ENCODE measurements around the gene ADGRG6.

DNA sequence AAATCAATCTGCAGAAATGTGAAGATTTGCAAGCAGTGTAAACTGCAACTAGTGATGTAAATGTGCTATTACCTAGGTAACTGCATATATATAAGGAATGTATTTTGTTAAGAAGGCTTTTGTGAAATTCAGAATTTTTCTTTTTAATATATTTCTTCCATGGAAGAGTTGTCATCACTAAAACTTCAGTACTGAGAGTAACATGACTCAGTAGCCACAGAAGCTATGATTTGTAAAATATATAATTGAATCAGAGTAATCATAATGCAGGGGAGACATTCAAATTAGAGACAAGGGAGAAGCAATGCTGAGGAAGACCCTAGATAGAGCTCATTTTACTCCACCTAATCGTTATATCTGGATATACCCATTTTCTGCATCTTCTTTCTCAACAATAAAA, 141.7 kb downstream of the ADGRG6 start:
- TF ChIP-seq, protein P1, sequence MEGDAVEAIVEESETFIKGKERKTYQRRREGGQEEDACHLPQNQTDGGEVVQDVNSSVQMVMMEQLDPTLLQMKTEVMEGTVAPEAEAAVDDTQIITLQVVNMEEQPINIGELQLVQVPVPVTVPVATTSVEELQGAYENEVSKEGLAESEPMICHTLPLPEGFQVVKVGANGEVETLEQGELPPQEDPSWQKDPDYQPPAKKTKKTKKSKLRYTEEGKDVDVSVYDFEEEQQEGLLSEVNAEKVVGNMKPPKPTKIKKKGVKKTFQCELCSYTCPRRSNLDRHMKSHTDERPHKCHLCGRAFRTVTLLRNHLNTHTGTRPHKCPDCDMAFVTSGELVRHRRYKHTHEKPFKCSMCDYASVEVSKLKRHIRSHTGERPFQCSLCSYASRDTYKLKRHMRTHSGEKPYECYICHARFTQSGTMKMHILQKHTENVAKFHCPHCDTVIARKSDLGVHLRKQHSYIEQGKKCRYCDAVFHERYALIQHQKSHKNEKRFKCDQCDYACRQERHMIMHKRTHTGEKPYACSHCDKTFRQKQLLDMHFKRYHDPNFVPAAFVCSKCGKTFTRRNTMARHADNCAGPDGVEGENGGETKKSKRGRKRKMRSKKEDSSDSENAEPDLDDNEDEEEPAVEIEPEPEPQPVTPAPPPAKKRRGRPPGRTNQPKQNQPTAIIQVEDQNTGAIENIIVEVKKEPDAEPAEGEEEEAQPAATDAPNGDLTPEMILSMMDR (IDR thresholded peaks at IDR 0.05) = no peak
- TF ChIP-seq EZH2 (IDR thresholded peaks at IDR 0.05) = no peak
